MM.1S (cell line): ENCODE measurements around the gene GFI1B.

Source experiments
- EZH2phosphoT487 ChIP-seq: fragments of 300-600 bp; sonication (generic); IDR thresholded peaks from 2 replicates; pipeline ENCODE4 v1.6.1; 2018; ENCODE audit warnings: antibody characterized with exemption, low read length
- TF ChIP-seq, protein P1 (sequence below): fragments of 300-600 bp; sonication (generic); IDR thresholded peaks from 2 replicates; pipeline ENCODE4 v1.5.1; 2016; ENCODE audit warnings: antibody characterized with exemption, low read length, mixed read lengths

DNA sequence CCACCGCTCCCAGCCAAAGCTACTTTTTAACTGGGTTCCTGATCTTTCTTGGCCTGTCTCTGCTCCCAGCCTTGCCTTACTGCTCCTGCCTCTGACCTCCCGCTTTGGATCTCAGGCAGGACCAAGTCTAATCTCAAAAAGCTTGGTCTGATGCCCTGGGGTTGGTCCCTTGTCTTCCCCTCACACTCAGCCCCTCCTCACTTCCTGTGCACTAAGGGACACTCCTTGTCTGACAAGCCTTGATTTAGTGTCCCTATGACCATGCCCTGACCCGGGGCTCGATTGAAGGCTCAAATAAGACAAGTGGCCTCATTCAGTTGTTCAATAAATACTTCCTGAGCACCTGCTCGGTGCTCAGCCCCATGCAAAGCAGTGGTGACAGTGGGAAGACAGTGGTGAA, 48.6 kb downstream of the GFI1B start:
- TF ChIP-seq, protein P1, sequence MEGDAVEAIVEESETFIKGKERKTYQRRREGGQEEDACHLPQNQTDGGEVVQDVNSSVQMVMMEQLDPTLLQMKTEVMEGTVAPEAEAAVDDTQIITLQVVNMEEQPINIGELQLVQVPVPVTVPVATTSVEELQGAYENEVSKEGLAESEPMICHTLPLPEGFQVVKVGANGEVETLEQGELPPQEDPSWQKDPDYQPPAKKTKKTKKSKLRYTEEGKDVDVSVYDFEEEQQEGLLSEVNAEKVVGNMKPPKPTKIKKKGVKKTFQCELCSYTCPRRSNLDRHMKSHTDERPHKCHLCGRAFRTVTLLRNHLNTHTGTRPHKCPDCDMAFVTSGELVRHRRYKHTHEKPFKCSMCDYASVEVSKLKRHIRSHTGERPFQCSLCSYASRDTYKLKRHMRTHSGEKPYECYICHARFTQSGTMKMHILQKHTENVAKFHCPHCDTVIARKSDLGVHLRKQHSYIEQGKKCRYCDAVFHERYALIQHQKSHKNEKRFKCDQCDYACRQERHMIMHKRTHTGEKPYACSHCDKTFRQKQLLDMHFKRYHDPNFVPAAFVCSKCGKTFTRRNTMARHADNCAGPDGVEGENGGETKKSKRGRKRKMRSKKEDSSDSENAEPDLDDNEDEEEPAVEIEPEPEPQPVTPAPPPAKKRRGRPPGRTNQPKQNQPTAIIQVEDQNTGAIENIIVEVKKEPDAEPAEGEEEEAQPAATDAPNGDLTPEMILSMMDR, result no peak
- no peak for TF ChIP-seq EZH2phosphoT487
